HEK293 (cell line): ENCODE data around the gene RMND5B.

Experiments used
- CTCF ChIA-PET: fragments of 350-600 bp; formaldehyde crosslinking; extraction: SDS; loops from one replicate; lab custom pipeline; 2021; ENCODE audit warnings: antibody characterized with exemption; lab: Yijun Ruan, JAX
- POLR2A ChIA-PET: fragments of 300-600 bp; formaldehyde crosslinking; extraction: SDS; loops from one replicate; lab custom pipeline; 2020; ENCODE audit warnings: antibody characterized with exemption, inconsistent platforms; lab: Yijun Ruan, JAX
- H3K27ac ChIP-seq: fragments of 200-500 bp; sonication (Bioruptor generic); 2 replicates; pipeline ENCODE4 v1.5.1; 2014; ENCODE audit warnings: low read depth, low read length, control low read depth, inconsistent platforms; ENCODE audit errors: extremely low read depth
- H3K36me3 ChIP-seq, 2 experiments: fragments of 200-500 bp in 1 of 2; sonication (Bioruptor generic) in 1 of 2; 1 replicate in 1 of 2; 2 replicates in 1 of 2; pipeline ENCODE4 v1.5.1; 2014 to 2017; ENCODE audit warnings: inconsistent platforms in 2 of 2, low read length in 2 of 2; ENCODE audit not compliant: control insufficient read depth in 2 of 2, insufficient read depth in 1 of 2
- H3K4me1 ChIP-seq: fragments of 200-500 bp; sonication (Bioruptor generic); 2 replicates; pipeline ENCODE4 v1.5.1; 2014; ENCODE audit warnings: mild to moderate bottlenecking, low read length, inconsistent platforms; ENCODE audit not compliant: control insufficient read depth, insufficient read depth
- H3K4me3 ChIP-seq: 2 replicates; pipeline ENCODE4 v1.5.1; 2011; ENCODE audit warnings: low read depth, mild to moderate bottlenecking, control low read depth, low read length, moderate library complexity
- H3K9me3 ChIP-seq: fragments of 200-500 bp; sonication (Bioruptor generic); 2 replicates; pipeline ENCODE4 v1.5.1; 2014; ENCODE audit warnings: low read depth, low read length, inconsistent platforms; ENCODE audit not compliant: control insufficient read depth, insufficient read depth
- EGR2 ChIP-seq: fragments of 450-650 bp; formaldehyde crosslinking; IDR thresholded peaks from 2 replicates; pipeline ENCODE4 v1.5.1; 2016; ENCODE audit warnings: low read depth, missing biosample characterization, missing genetic modification characterization
- IKZF3 ChIP-seq: fragments of 450-650 bp; IDR thresholded peaks from 2 replicates; pipeline ENCODE4 v1.5.0; 2018; ENCODE audit warnings: missing biosample characterization, mild to moderate bottlenecking, missing genetic modification characterization, moderate library complexity
- MZF1 ChIP-seq: fragments of 450-650 bp; formaldehyde crosslinking; IDR thresholded peaks from 2 replicates; pipeline ENCODE4 v1.5.1; 2017; ENCODE audit warnings: missing biosample characterization, missing genetic modification characterization, borderline replicate concordance
- TCF7L2 ChIP-seq: IDR thresholded peaks from 2 replicates; pipeline ENCODE4 v1.6.1; 2011; ENCODE audit warnings: low read depth, mild to moderate bottlenecking, inconsistent platforms, low read length, moderate library complexity, borderline replicate concordance
- YY1 ChIP-seq: fragments of 450-650 bp; formaldehyde crosslinking; IDR thresholded peaks from 2 replicates; pipeline ENCODE4 v1.5.1; 2018; ENCODE audit warnings: missing biosample characterization, missing genetic modification characterization
- ZFP37 ChIP-seq: fragments of 450-650 bp; formaldehyde crosslinking; IDR thresholded peaks from 2 replicates; pipeline ENCODE4 v1.5.1; 2016; ENCODE audit warnings: missing biosample characterization, missing genetic modification characterization
- ZNF138 ChIP-seq: fragments of 450-650 bp; formaldehyde crosslinking; IDR thresholded peaks from 2 replicates; pipeline ENCODE4 v1.5.1; 2016; ENCODE audit warnings: missing biosample characterization, missing genetic modification characterization, borderline replicate concordance
- ZNF146 ChIP-seq: fragments of 450-650 bp; formaldehyde crosslinking; IDR thresholded peaks from 2 replicates; pipeline ENCODE4 v1.5.1; 2016; ENCODE audit warnings: missing biosample characterization, missing genetic modification characterization
- ZNF202 ChIP-seq: fragments of 450-650 bp; formaldehyde crosslinking; IDR thresholded peaks from 2 replicates; pipeline ENCODE4 v1.5.1; 2016; ENCODE audit warnings: missing biosample characterization, missing genetic modification characterization, borderline replicate concordance
- ZNF292 ChIP-seq: fragments of 450-650 bp; formaldehyde crosslinking; IDR thresholded peaks from 2 replicates; pipeline ENCODE4 v1.5.1; 2016; ENCODE audit warnings: low read depth, missing biosample characterization, missing genetic modification characterization, borderline replicate concordance
- ZNF621 ChIP-seq: fragments of 450-650 bp; formaldehyde crosslinking; IDR thresholded peaks from 2 replicates; pipeline ENCODE4 v1.5.1; 2017; ENCODE audit warnings: missing biosample characterization, missing genetic modification characterization
- ZNF658 ChIP-seq: fragments of 450-650 bp; formaldehyde crosslinking; IDR thresholded peaks from 2 replicates; pipeline ENCODE4; 2016; ENCODE audit warnings: missing biosample characterization, missing genetic modification characterization
- ZNF701 ChIP-seq: fragments of 450-650 bp; formaldehyde crosslinking; IDR thresholded peaks from 2 replicates; pipeline ENCODE4 v1.5.1; 2016; ENCODE audit warnings: missing biosample characterization, missing genetic modification characterization
- ZNF776 ChIP-seq: fragments of 450-650 bp; formaldehyde crosslinking; IDR thresholded peaks from 2 replicates; pipeline ENCODE4 v1.5.0; 2017; ENCODE audit warnings: missing biosample characterization, missing genetic modification characterization, borderline replicate concordance
- ZNF792 ChIP-seq: fragments of 450-650 bp; formaldehyde crosslinking; IDR thresholded peaks from 2 replicates; pipeline ENCODE4 v1.5.1; 2016; ENCODE audit warnings: missing biosample characterization, missing genetic modification characterization
- ZNF837 ChIP-seq: fragments of 450-650 bp; formaldehyde crosslinking; IDR thresholded peaks from 2 replicates; pipeline ENCODE4 v1.5.1; 2016; ENCODE audit warnings: missing biosample characterization, missing genetic modification characterization
- TF ChIP-seq, protein P1 (sequence below): fragments of 450-650 bp; formaldehyde crosslinking; IDR thresholded peaks from 2 replicates; pipeline ENCODE4 v1.5.1; 2016; ENCODE audit warnings: missing biosample characterization, missing genetic modification characterization
- TF ChIP-seq, protein P2 (sequence below): fragments of 450-650 bp; formaldehyde crosslinking; IDR thresholded peaks from 2 replicates; pipeline ENCODE4 v1.5.1; 2016; ENCODE audit warnings: missing biosample characterization, missing genetic modification characterization
- TF ChIP-seq, protein P3 (sequence below): fragments of 450-650 bp; formaldehyde crosslinking; IDR thresholded peaks from 2 replicates; pipeline ENCODE4 v1.5.1; 2016; ENCODE audit warnings: missing biosample characterization, missing genetic modification characterization
- TF ChIP-seq, protein P4 (sequence below): fragments of 450-650 bp; IDR thresholded peaks from 2 replicates; pipeline ENCODE4 v1.5.1; 2018; ENCODE audit warnings: missing biosample characterization, mild to moderate bottlenecking, missing genetic modification characterization
- TF ChIP-seq, protein P5 (sequence below): fragments of 450-650 bp; formaldehyde crosslinking; IDR thresholded peaks from 2 replicates; pipeline ENCODE4 v1.5.1; 2017; ENCODE audit warnings: missing biosample characterization, missing genetic modification characterization
- TF ChIP-seq, protein P6 (sequence below): fragments of 450-650 bp; IDR thresholded peaks from 2 replicates; pipeline ENCODE4 v1.5.1; 2018; ENCODE audit warnings: missing biosample characterization, missing genetic modification characterization

The RMND5B gene

DNA sequence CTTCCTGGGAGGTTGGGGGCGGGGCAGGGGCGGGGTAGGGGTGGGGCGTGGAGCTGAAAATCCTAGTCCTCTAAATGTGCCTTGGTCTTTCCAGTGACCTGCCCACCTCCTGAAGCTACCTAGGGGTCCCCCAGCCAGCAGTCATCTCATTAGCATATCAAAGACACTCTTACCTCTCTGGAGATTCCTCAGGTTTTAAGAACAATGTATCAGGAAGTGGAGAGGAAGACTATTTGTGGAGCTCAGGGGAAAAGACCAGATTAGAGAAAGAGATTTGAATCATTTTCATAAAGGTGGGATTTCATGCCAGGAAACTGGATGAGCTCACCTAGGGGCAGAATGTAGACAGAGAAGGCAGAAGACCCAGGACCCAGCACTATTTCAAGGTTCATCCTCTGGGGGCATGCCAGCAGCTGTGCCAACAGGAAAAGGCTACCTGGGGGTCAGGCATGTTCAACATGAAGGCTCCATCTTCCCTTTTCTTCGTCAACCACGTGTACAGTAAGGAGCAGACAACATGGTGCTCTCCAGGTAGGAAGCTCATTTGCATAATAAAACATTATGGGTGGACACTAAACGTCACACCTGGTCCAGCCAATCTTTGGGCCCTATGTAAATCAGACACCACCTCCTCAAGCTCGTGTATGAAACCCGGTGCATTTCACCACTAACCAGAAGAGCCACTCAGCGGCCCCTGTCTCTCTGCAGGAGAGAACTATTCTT, 49.5 kb downstream of the RMND5B start:
- Histone ChIP-seq H3K4me3 (no peak overlapping the region), H3K27ac (no peak overlapping the region), H3K36me3 (no peaks in the 10 kb centered on the region), H3K9me3 (no peaks in the 10 kb centered on the region), H3K4me1 (no peaks in the 10 kb centered on the region)
- POLR2A ChIA-PET, result interaction anchor here (1.4 kb wide), 1 partner anchor 24 kb away, joined by 6 read pairs; the partner anchor contains the start of gene HNRNPAB
- CTCF ChIA-PET, result interaction anchor here (1.5 kb wide), 1 partner anchor 105 kb away, joined by 3 read pairs; no protein-coding TSS in a partner anchor
- TF ChIP-seq, protein P1, sequence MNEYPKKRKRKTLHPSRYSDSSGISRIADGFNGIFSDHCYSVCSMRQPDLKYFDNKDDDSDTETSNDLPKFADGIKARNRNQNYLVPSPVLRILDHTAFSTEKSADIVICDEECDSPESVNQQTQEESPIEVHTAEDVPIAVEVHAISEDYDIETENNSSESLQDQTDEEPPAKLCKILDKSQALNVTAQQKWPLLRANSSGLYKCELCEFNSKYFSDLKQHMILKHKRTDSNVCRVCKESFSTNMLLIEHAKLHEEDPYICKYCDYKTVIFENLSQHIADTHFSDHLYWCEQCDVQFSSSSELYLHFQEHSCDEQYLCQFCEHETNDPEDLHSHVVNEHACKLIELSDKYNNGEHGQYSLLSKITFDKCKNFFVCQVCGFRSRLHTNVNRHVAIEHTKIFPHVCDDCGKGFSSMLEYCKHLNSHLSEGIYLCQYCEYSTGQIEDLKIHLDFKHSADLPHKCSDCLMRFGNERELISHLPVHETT (tag by site-specific recombination), result no peak
- TF ChIP-seq ZNF146, result no peak
- TF ChIP-seq YY1, result no peak
- TF ChIP-seq EGR2 (tag by site-specific recombination), result no peak
- TF ChIP-seq, protein P2, sequence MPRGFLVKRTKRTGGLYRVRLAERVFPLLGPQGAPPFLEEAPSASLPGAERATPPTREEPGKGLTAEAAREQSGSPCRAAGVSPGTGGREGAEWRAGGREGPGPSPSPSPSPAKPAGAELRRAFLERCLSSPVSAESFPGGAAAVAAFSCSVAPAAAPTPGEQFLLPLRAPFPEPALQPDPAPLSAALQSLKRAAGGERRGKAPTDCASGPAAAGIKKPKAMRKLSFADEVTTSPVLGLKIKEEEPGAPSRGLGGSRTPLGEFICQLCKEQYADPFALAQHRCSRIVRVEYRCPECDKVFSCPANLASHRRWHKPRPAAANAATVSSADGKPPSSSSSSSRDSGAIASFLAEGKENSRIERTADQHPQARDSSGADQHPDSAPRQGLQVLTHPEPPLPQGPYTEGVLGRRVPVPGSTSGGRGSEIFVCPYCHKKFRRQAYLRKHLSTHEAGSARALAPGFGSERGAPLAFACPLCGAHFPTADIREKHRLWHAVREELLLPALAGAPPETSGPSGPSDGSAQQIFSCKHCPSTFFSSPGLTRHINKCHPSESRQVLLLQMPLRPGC, result no peak
- TF ChIP-seq, protein P3, sequence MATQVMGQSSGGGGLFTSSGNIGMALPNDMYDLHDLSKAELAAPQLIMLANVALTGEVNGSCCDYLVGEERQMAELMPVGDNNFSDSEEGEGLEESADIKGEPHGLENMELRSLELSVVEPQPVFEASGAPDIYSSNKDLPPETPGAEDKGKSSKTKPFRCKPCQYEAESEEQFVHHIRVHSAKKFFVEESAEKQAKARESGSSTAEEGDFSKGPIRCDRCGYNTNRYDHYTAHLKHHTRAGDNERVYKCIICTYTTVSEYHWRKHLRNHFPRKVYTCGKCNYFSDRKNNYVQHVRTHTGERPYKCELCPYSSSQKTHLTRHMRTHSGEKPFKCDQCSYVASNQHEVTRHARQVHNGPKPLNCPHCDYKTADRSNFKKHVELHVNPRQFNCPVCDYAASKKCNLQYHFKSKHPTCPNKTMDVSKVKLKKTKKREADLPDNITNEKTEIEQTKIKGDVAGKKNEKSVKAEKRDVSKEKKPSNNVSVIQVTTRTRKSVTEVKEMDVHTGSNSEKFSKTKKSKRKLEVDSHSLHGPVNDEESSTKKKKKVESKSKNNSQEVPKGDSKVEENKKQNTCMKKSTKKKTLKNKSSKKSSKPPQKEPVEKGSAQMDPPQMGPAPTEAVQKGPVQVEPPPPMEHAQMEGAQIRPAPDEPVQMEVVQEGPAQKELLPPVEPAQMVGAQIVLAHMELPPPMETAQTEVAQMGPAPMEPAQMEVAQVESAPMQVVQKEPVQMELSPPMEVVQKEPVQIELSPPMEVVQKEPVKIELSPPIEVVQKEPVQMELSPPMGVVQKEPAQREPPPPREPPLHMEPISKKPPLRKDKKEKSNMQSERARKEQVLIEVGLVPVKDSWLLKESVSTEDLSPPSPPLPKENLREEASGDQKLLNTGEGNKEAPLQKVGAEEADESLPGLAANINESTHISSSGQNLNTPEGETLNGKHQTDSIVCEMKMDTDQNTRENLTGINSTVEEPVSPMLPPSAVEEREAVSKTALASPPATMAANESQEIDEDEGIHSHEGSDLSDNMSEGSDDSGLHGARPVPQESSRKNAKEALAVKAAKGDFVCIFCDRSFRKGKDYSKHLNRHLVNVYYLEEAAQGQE (tag by site-specific recombination), result no peak
- TF ChIP-seq ZNF792 (tag by site-specific recombination), result no peak

DNA sequence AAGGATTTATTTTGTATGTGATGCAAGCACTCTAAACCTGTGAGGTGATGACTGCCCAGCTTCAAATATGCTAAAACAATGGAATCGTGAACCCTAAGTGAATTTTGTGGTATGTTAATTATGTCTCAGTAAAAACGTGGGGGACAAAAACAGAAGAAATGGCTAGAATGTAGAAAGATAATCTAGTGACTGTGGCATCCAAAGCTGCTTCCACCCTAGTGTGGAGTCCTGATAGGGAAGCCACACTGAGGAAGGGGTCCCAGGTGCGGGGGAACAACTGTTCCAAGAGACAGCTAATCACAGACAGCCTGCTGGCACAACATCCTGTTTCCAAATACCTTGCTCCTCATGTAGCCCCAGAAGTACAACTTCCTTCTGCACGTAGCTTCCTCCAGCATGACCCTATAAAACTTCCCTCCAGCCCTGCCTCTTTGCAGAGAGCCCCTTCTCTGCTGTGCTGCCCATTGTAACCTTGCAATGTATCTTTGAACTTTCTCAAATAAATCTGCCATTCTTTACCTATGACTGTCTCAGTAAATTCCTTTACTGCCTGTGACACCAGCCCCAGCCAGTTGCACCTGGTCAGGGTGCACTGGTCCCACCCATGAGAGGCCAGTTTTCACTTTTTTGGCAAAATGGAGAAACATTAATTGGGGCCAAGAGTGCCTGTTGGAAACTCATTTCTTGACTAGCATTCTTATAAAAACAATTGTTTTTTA, 51.5 kb downstream of the RMND5B start:
- CTCF ChIA-PET, result interaction anchor here (0.8 kb wide), 1 partner anchor 14 kb away, joined by 3 read pairs; no protein-coding TSS in a partner anchor
- POLR2A ChIA-PET, result interaction anchor here (1.9 kb wide), 1 partner anchor 22 kb away, joined by 18 read pairs; the partner anchor contains the start of gene HNRNPAB
- Histone ChIP-seq H3K9me3 (no peaks in the 10 kb centered on the region), H3K36me3 (no peaks in the 10 kb centered on the region), H3K4me3 (no peak overlapping the region), H3K27ac (no peak overlapping the region), H3K4me1 (no peaks in the 10 kb centered on the region)
- TF ChIP-seq ZNF202 (no peak), ZFP37 (tag by site-specific recombination) (no peak), ZNF701 (no peak), ZNF658 (no peak), IKZF3 (tag by site-specific recombination) (no peak), MZF1 (no peak), ZNF621 (no peak), TCF7L2 (no peak), ZNF138 (tag by site-specific recombination) (no peak), ZNF776 (tag by site-specific recombination) (no peak), ZNF837 (tag by site-specific recombination) (no peak), EGR2 (tag by site-specific recombination) (no peak), ZNF292 (no peak)
- TF ChIP-seq, protein P4, sequence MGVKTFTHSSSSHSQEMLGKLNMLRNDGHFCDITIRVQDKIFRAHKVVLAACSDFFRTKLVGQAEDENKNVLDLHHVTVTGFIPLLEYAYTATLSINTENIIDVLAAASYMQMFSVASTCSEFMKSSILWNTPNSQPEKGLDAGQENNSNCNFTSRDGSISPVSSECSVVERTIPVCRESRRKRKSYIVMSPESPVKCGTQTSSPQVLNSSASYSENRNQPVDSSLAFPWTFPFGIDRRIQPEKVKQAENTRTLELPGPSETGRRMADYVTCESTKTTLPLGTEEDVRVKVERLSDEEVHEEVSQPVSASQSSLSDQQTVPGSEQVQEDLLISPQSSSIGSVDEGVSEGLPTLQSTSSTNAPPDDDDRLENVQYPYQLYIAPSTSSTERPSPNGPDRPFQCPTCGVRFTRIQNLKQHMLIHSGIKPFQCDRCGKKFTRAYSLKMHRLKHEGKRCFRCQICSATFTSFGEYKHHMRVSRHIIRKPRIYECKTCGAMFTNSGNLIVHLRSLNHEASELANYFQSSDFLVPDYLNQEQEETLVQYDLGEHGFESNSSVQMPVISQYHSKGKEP (tag by site-specific recombination), result no peak
- TF ChIP-seq, protein P5, sequence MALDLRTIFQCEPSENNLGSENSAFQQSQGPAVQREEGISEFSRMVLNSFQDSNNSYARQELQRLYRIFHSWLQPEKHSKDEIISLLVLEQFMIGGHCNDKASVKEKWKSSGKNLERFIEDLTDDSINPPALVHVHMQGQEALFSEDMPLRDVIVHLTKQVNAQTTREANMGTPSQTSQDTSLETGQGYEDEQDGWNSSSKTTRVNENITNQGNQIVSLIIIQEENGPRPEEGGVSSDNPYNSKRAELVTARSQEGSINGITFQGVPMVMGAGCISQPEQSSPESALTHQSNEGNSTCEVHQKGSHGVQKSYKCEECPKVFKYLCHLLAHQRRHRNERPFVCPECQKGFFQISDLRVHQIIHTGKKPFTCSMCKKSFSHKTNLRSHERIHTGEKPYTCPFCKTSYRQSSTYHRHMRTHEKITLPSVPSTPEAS (tag by site-specific recombination), result no peak
- TF ChIP-seq, protein P6, sequence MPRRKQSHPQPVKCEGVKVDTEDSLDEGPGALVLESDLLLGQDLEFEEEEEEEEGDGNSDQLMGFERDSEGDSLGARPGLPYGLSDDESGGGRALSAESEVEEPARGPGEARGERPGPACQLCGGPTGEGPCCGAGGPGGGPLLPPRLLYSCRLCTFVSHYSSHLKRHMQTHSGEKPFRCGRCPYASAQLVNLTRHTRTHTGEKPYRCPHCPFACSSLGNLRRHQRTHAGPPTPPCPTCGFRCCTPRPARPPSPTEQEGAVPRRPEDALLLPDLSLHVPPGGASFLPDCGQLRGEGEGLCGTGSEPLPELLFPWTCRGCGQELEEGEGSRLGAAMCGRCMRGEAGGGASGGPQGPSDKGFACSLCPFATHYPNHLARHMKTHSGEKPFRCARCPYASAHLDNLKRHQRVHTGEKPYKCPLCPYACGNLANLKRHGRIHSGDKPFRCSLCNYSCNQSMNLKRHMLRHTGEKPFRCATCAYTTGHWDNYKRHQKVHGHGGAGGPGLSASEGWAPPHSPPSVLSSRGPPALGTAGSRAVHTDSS, result no peak
